Upper lobe of left lung (tissue), 6 donors: ENCODE data around the gene SGCD. TPM values are rescaled to one million over a fixed set of nuclear protein-coding genes. Genes with fewer than 3 reads are reported as not detected.
"Not testable (repeated sequence)": the region's sequence is repeated elsewhere in the genome, so short reads cannot be mapped to it uniquely, and the experiment has no call there.

Experiments
- ATAC-seq, 2 donors: fragments of 200-7000 bp; cut with Tn5 transposase; one replicate each; pipeline ENCODE4 v1.9.1; 2022; ENCODE audit warnings: mild to moderate bottlenecking in 2 of 2, moderate library complexity in 2 of 2; ENCODE audit not compliant: low FRiP score in 2 of 2
- DNase-seq, 2 donors: peaks; one replicate each; pipeline ENCODE4 v3.0.0-alpha.2; 2019 to 2020
- H3K27ac ChIP-seq, 4 donors: fragments of 200-600 bp; sonication (generic); one replicate each; pipeline ENCODE4 v1.5.1; 2016 to 2019
- H3K27me3 ChIP-seq, 4 donors: fragments of 200-600 bp; sonication (generic); one replicate each; pipeline ENCODE4 v1.5.1; 2017 to 2019
- H3K36me3 ChIP-seq, 4 donors: fragments of 200-600 bp; sonication (generic); one replicate each; pipeline ENCODE4 v1.5.1; 2016 to 2019
- H3K4me1 ChIP-seq, 4 donors: fragments of 200-600 bp; sonication (generic); one replicate each; pipeline ENCODE4 v1.5.1; 2018 to 2019
- H3K4me3 ChIP-seq, 4 donors: fragments of 200-600 bp; sonication (generic); one replicate each; pipeline ENCODE4 v1.5.1; 2017 to 2019; ENCODE audit warnings: mild to moderate bottlenecking in 2 of 4, moderate library complexity in 1 of 4
- H3K9me3 ChIP-seq, 4 donors: fragments of 200-600 bp; sonication (generic); one replicate each; pipeline ENCODE4 v1.5.1; 2018 to 2019
- EP300 ChIP-seq, 4 donors: sonication (generic); formaldehyde crosslinking; IDR thresholded peaks; one replicate each; pipeline ENCODE4 v1.5.1; 2017; ENCODE audit warnings: antibody characterized with exemption in 4 of 4, control low read depth in 2 of 4
- POLR2A ChIP-seq, 4 donors: fragments of 450-650 bp; IDR thresholded peaks; one replicate each; pipeline ENCODE4 v1.5.1; 2016 to 2017; ENCODE audit warnings: antibody characterized with exemption in 4 of 4, mild to moderate bottlenecking in 2 of 4
- POLR2AphosphoS5 ChIP-seq, 2 donors: sonication (generic); formaldehyde crosslinking; IDR thresholded peaks; one replicate each; pipeline ENCODE4 v1.5.1; 2017; ENCODE audit warnings: antibody characterized with exemption in 2 of 2
- WGBS, 2 donors: methylation state at CpG; one replicate each; pipeline ENCODE4 v1.1.5; 2017 to 2018; 5-methylcytosine and 5-hydroxymethylcytosine counted together
- total RNA-seq, 6 donors: library from RNA; depleted of rRNA in 4 of 6; stranded (reverse); fragments of >200 nt in 4 of 6; gene quantifications; one replicate each; pipeline versions ENCODE4 v1.1.0 to v1.2.1, GENCODE V29; 2016 to 2021
- TF ChIP-seq, protein P1 (sequence below), 6 experiments: fragments of 450-650 bp in 4 of 6; fragments of 200-600 bp in 2 of 6; sonication (generic) in 2 of 6; IDR thresholded peaks; one replicate each; pipeline ENCODE4 v1.5.1; 2016 to 2019; ENCODE audit warnings: antibody characterized with exemption in 6 of 6
- donor health status: DM: no; HTN: no; CAD: no; lungs with moderate emphysema.
- donor health status: DM: no; HTN: yes; CAD: no; lungs with severe emphysema.

The SGCD gene
- total RNA-seq, 6 donors from 2014 or later = 1.0 to 7.8 (median 1.8) TPM

- Histone ChIP-seq H3K27me3 (no peaks in the 10 kb centered on the region), H3K36me3 (no peaks in the 10 kb centered on the region), H3K9me3 (no peaks in the 10 kb centered on the region), H3K4me1 (no peaks in the 10 kb centered on the region), H3K27ac (no peak overlapping the region), H3K4me3 (no peak overlapping the region)
- no peak for DNase-seq
- ATAC-seq = no peak
- TF ChIP-seq POLR2AphosphoS5 (IDR thresholded peaks at IDR 0.05) (no peak), EP300 (IDR thresholded peaks at IDR 0.05) (no peak), POLR2A (IDR thresholded peaks at IDR 0.05) (no peak)
- TF ChIP-seq, protein P1, sequence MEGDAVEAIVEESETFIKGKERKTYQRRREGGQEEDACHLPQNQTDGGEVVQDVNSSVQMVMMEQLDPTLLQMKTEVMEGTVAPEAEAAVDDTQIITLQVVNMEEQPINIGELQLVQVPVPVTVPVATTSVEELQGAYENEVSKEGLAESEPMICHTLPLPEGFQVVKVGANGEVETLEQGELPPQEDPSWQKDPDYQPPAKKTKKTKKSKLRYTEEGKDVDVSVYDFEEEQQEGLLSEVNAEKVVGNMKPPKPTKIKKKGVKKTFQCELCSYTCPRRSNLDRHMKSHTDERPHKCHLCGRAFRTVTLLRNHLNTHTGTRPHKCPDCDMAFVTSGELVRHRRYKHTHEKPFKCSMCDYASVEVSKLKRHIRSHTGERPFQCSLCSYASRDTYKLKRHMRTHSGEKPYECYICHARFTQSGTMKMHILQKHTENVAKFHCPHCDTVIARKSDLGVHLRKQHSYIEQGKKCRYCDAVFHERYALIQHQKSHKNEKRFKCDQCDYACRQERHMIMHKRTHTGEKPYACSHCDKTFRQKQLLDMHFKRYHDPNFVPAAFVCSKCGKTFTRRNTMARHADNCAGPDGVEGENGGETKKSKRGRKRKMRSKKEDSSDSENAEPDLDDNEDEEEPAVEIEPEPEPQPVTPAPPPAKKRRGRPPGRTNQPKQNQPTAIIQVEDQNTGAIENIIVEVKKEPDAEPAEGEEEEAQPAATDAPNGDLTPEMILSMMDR (IDR thresholded peaks at IDR 0.05) = no peak
Measured at GRCh38 chr5:156654444-156654843, 327.5 kb downstream of the SGCD start.

- TF ChIP-seq EP300 (IDR thresholded peaks at IDR 0.05) = no peak
- no peak for TF ChIP-seq POLR2A (IDR thresholded peaks at IDR 0.05)
- TF ChIP-seq, protein P1 (IDR thresholded peaks at IDR 0.05) = no peak
- TF ChIP-seq POLR2AphosphoS5 (IDR thresholded peaks at IDR 0.05) = no peak
- no peak for ATAC-seq
- DNase-seq = no peak
- no peaks in the 10 kb centered on the region for H3K36me3 ChIP-seq
- H3K27ac ChIP-seq = no peak overlapping the region
- no peaks in the 10 kb centered on the region for H3K9me3 ChIP-seq
- H3K4me1 ChIP-seq = no peaks in the 10 kb centered on the region
- H3K27me3 ChIP-seq = no peaks in the 10 kb centered on the region
- WGBS, 2 donors = 83 to 85% methylated on average over 4 of the region's 4 CpGs
- H3K4me3 ChIP-seq = no peak overlapping the region
Measured at GRCh38 chr5:156655732-156656131, 328.8 kb downstream of the SGCD start.

- not testable (repeated sequence) for H3K9me3 ChIP-seq, H3K4me3 ChIP-seq, ATAC-seq, H3K27me3 ChIP-seq, H3K27ac ChIP-seq, DNase-seq, H3K4me1 ChIP-seq, H3K36me3 ChIP-seq
- WGBS, 2 donors = 81 to 86% methylated on average over 7 of the region's 10 CpGs
Measured at GRCh38 chr5:156664832-156665231, 337.9 kb downstream of the SGCD start.

DNA sequence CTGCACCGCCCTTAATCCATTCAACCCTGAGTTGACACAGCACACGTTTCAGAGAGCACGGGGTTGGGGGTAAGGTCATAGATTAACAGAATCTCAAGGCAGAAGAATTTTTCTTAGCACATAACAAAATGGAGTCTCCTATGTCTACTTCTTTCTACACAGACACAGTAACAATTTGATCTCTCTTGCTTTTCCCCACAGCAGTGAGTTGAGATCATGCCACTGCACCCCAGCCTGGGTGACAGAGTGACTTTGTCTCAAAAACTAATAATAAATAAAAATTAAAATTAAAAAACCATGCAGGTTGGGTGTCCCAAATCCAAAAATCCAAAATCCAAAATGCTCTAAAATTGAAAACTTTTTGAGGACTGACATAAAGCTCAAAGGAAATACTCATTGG, 339.7 kb downstream of the SGCD start:
- H3K4me1 ChIP-seq, H3K4me3 ChIP-seq, ATAC-seq, H3K9me3 ChIP-seq, H3K27ac ChIP-seq, H3K36me3 ChIP-seq, DNase-seq, H3K27me3 ChIP-seq: not testable (repeated sequence)
- no CpG with 5 or more reads among the region's 3 CpGs for WGBS, 2 donors

DNA sequence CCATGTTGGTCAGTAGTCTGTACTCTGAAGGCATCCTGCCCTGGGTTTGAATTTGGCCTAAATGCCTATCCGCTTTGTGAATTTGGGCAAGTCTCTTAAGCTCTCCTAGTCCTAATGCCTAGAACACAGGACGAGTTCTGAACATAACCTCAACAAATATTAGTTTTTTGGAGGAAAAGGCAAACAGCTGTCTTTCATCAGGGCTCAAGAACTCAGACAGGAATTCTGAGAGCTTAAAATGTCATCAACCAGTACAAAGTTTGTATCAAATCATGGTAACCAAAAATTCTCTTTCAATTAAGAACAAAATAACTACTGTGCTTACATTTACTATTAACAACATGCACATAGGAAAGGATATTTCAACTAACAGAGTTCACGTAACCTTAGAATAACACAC, 340.7 kb downstream of the SGCD start:
- Histone ChIP-seq H3K9me3 (no peaks in the 10 kb centered on the region), H3K4me1 (no peaks in the 10 kb centered on the region), H3K27ac (no peak overlapping the region), H3K4me3 (no peak overlapping the region), H3K27me3 (no peaks in the 10 kb centered on the region), H3K36me3 (no peaks in the 10 kb centered on the region)
- 68 to 70% methylated on average over 3 of the region's 3 CpGs for WGBS, 2 donors
- TF ChIP-seq POLR2A (IDR thresholded peaks at IDR 0.05) = no peak
- no peak for TF ChIP-seq POLR2AphosphoS5 (IDR thresholded peaks at IDR 0.05)
- TF ChIP-seq EP300 (IDR thresholded peaks at IDR 0.05) = no peak
- TF ChIP-seq, protein P1 (IDR thresholded peaks at IDR 0.05) = no peak
- ATAC-seq (no peak), DNase-seq (no peak)

DNA sequence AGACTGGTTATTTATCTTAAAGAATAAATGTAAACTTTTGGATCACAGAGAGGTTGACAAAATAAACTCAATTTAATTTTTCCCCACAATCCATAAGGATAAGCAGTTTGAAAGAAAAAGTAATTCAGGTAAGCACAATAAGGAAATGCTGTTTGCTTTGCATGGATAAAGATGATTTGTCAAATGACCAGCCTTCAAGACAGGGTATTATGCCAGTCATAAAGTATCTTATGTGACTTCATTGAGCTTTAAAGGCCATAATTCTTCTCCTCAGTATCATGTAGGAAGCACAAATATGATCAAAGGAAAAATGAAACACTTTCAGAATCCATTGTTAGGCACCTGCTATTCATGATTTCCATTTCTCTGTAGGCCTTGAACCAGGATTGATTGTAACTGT, 342.5 kb downstream of the SGCD start:
- no peak for ATAC-seq
- no peak overlapping the region for H3K27ac ChIP-seq
- no peaks in the 10 kb centered on the region for H3K36me3 ChIP-seq
- DNase-seq = no peak
- no peaks in the 10 kb centered on the region for H3K9me3 ChIP-seq
- no peak overlapping the region for H3K4me3 ChIP-seq
- no peaks in the 10 kb centered on the region for H3K4me1 ChIP-seq
- H3K27me3 ChIP-seq = no peaks in the 10 kb centered on the region
- no peak for TF ChIP-seq EP300 (IDR thresholded peaks at IDR 0.05)

- DNase-seq = no peak
- no peak for ATAC-seq
- 70 to 79% methylated on average over 2 of the region's 2 CpGs for WGBS, 2 donors
- TF ChIP-seq, protein P1 (IDR thresholded peaks at IDR 0.05) = no peak
- TF ChIP-seq POLR2A (IDR thresholded peaks at IDR 0.05) = no peak
- TF ChIP-seq EP300 (IDR thresholded peaks at IDR 0.05) = no peak
- TF ChIP-seq POLR2AphosphoS5 (IDR thresholded peaks at IDR 0.05) = no peak
- no peak overlapping the region for H3K27ac ChIP-seq
- H3K9me3 ChIP-seq = no peaks in the 10 kb centered on the region
- H3K4me3 ChIP-seq = no peak overlapping the region
- no peaks in the 10 kb centered on the region for H3K4me1 ChIP-seq
- no peaks in the 10 kb centered on the region for H3K36me3 ChIP-seq
- no peaks in the 10 kb centered on the region for H3K27me3 ChIP-seq
Measured at GRCh38 chr5:156670615-156671014, 343.7 kb downstream of the SGCD start.
